ENCODE data around the gene IRAK2. TPM values are rescaled to one million over a fixed set of nuclear protein-coding genes. Genes with fewer than 3 reads are reported as not detected.
"Not testable (repeated sequence)": the region's sequence is repeated elsewhere in the genome, so short reads cannot be mapped to it uniquely, and the experiment has no call there.

IRAK2 gene
- total RNA-seq, 2 donors from 2014 or later = 2.3 to 4.2 TPM

- intact Hi-C loops (cut with DNase I) = no loop called here
- DNase-seq (ENCODE audit: low spot score) = peak; percentile 71
These were observed 77.7 kb downstream of the IRAK2 start for GRCh38 chr3:10242182-10243065.

- intact Hi-C loops (cut with DNase I) = no loop called here
- peak; percentile 4 for DNase-seq (ENCODE audit: low spot score)
These were observed 79.3 kb downstream of the IRAK2 start for GRCh38 chr3:10244009-10244408.

- peak; percentile 19 for DNase-seq (ENCODE audit: low spot score)
- intact Hi-C loops (cut with DNase I) = no loop called here
These were observed 80.5 kb downstream of the IRAK2 start for GRCh38 chr3:10245081-10245712.

- intact Hi-C loops (cut with DNase I) = no loop called here
- DNase-seq (ENCODE audit: low spot score) = peak; percentile 68
These were observed 83.0 kb downstream of the IRAK2 start for GRCh38 chr3:10247679-10248183.

- intact Hi-C loops (cut with DNase I) = no loop called here
- DNase-seq (ENCODE audit: low spot score) = peak; percentile 98
These were observed 83.7 kb downstream of the IRAK2 start, which contains the start of gene TATDN2 for GRCh38 chr3:10248184-10248983. Gene TATDN2, plus strand, starts transcription at chr3:10248459. Its CDS starts 742 bp downstream, at chr3:10249201.

- intact Hi-C loops (cut with DNase I) = no loop called here
- DNase-seq (ENCODE audit: low spot score) = peak; percentile 77
These were observed 84.4 kb downstream of the IRAK2 start for GRCh38 chr3:10248984-10249748.

- no peak for DNase-seq (ENCODE audit: low spot score)
- intact Hi-C loops (cut with DNase I) = no loop called here
These were observed 85.1 kb downstream of the IRAK2 start for GRCh38 chr3:10249833-10250232.

- DNase-seq (ENCODE audit: low spot score) = peak; percentile 23
- intact Hi-C loops (cut with DNase I) = no loop called here
These were observed 86.3 kb downstream of the IRAK2 start for GRCh38 chr3:10251006-10251405.

GRCh38 chr3:10253731-10254130 lies 89.0 kb downstream of the IRAK2 start:
- intact Hi-C loops (cut with DNase I) = no loop called here
- DNase-seq (ENCODE audit: low spot score) = no peak

- DNase-seq (ENCODE audit: low spot score) = no peak
- intact Hi-C loops (cut with DNase I) = no loop called here
These were observed 91.1 kb downstream of the IRAK2 start for GRCh38 chr3:10255835-10256234.

GRCh38 chr3:10259036-10259435 lies 94.3 kb downstream of the IRAK2 start:
- intact Hi-C loops (cut with DNase I) = no loop called here
- peak; percentile 16 for DNase-seq (ENCODE audit: low spot score)

GRCh38 chr3:10259798-10260197 lies 95.1 kb downstream of the IRAK2 start:
- intact Hi-C loops (cut with DNase I) = no loop called here
- no peak for DNase-seq (ENCODE audit: low spot score)

- peak; percentile 38 for DNase-seq (ENCODE audit: low spot score)
- intact Hi-C loops (cut with DNase I) = no loop called here
These were observed 95.5 kb downstream of the IRAK2 start for GRCh38 chr3:10260211-10260701.

GRCh38 chr3:10262027-10262426 lies 97.3 kb downstream of the IRAK2 start:
- intact Hi-C loops (cut with DNase I) = no loop called here
- DNase-seq (ENCODE audit: low spot score) = no peak

- intact Hi-C loops (cut with DNase I) = no loop called here
- peak; percentile 56 for DNase-seq (ENCODE audit: low spot score)
These were observed 99.1 kb downstream of the IRAK2 start for GRCh38 chr3:10263646-10264363.

- no peak for DNase-seq (ENCODE audit: low spot score)
- intact Hi-C loops (cut with DNase I) = no loop called here
These were observed 101.1 kb downstream of the IRAK2 start for GRCh38 chr3:10265833-10266232.

- intact Hi-C loops (cut with DNase I); DNase-seq (ENCODE audit: low spot score): not testable (repeated sequence)
These were observed 102.2 kb downstream of the IRAK2 start for GRCh38 chr3:10266936-10267335.

GRCh38 chr3:10268116-10268515 lies 103.4 kb downstream of the IRAK2 start:
- no peak for DNase-seq (ENCODE audit: low spot score)
- intact Hi-C loops (cut with DNase I) = no loop called here

All from posterior vena cava (tissue), 2 donors.